Measurements from ENCODE around the gene ADAMTS14.

- TF ChIP-seq SUZ12 (IDR thresholded peaks at IDR 0.05; ENCODE audit: extremely low read depth, insufficient read depth, insufficient read length): no peak
- no peak for TF ChIP-seq ZNF274 (IDR thresholded peaks at IDR 0.05; ENCODE audit: low read depth, low read length)
- no peak for TF ChIP-seq YY1 (IDR thresholded peaks at IDR 0.05; ENCODE audit: insufficient read depth, insufficient read length)
These were observed 136.8 kb downstream of the ADAMTS14 start for GRCh38 chr10:70809011-70809611.

Measured in NT2/D1 (cell line).